Activated T-helper 1 cell treated with anti-CD3 and anti-CD28 coated beads, Interleukin-12 subunit alpha, Interleukin-12 subunit beta, Interleukin-2, Interleukin-4 antibody, amounts not matched to agents 30 ng/mL and 10 ng/mL and 1 ng/mL, durations not matched to agents 14 hours and 24 hours and 36 hours (primary cell): ENCODE measurements around the gene NLRP9. TPM values are rescaled to one million over a fixed set of nuclear protein-coding genes. Genes with fewer than 3 reads are reported as not detected.

Experiments
- DNase-seq: peaks from one replicate; pipeline ENCODE4 v3.0.0; 2021; ENCODE audit warnings: low spot score
- H3K27ac Mint-ChIP-seq: one replicate; pipeline ENCODE4 v1.8.0; 2021; ENCODE audit warnings: mild to moderate bottlenecking, mixed read lengths
- H3K27me3 Mint-ChIP-seq: one replicate; pipeline ENCODE4 v1.8.0; 2022; ENCODE audit warnings: mild to moderate bottlenecking, moderate library complexity, mixed read lengths; ENCODE audit not compliant: insufficient read depth
- H3K36me3 Mint-ChIP-seq: one replicate; pipeline ENCODE4 v1.8.0; 2021; ENCODE audit warnings: low read depth, mixed read lengths
- H3K4me1 Mint-ChIP-seq: one replicate; pipeline ENCODE4 v1.8.0; 2021; ENCODE audit warnings: low read depth, mixed read lengths
- H3K4me3 Mint-ChIP-seq: one replicate; pipeline ENCODE4 v1.8.0; 2021; ENCODE audit warnings: mild to moderate bottlenecking, moderate library complexity, mixed read lengths
- H3K9me3 Mint-ChIP-seq: one replicate; pipeline ENCODE4 v1.8.0; 2021; ENCODE audit warnings: mixed read lengths
- intact Hi-C: fragments of 100-400 bp; cut with micrococcal nuclease; formaldehyde crosslinking; loops from one replicate; pipeline ENCODE4 v1.15.1; 2024
- total RNA-seq: library from RNA; stranded (reverse); gene quantifications from 2 replicates; pipeline ENCODE4 v1.2.3, GENCODE V29; 2022

Gene NLRP9
- total RNA-seq, 1 donor from 2014 or later, result not detected

DNA sequence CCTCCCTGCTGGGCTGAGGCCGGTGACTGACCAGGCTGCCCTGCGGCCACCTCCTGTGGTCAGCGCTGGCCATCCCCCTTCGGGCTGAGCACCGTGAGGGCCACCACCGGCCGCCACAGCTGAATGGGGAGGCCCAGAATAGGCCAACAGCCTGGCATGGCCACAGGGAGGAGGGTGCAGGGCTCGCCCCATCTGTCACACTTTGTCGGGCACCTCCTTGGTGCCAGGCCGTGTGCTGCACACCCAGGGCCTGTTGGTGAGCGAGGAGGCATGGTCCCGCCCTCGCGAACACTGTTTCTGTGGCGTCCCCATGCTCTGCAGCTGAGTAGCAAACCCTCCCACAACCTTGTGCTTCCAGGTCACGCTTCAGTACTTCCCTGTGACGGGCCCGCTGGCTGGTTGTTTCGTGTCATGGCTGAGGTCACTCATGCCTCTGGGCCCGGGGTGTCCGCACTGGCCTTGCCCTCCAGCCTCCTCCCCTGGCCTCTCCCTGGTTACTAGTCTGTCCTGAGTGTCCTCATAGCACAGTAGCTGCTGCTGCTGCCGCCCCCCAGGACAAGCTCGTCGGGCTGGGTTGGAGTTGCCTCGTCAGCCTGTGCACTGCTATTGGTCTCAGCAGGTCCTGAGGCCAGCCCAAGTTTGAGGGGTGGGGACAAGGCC lies 48.0 kb downstream of the NLRP9 start:
- no peaks in the 10 kb centered on the region for H3K4me1 Mint-ChIP-seq
- H3K9me3 Mint-ChIP-seq, result no peaks in the 10 kb centered on the region
- DNase-seq, result no peak
- no peak overlapping the region for H3K27ac Mint-ChIP-seq
- H3K36me3 Mint-ChIP-seq, result peaks cover 9% of the 10 kb centered on the region
- no peaks in the 10 kb centered on the region for H3K27me3 Mint-ChIP-seq
- intact Hi-C loops, result no loop called here
- no peak overlapping the region for H3K4me3 Mint-ChIP-seq

DNA sequence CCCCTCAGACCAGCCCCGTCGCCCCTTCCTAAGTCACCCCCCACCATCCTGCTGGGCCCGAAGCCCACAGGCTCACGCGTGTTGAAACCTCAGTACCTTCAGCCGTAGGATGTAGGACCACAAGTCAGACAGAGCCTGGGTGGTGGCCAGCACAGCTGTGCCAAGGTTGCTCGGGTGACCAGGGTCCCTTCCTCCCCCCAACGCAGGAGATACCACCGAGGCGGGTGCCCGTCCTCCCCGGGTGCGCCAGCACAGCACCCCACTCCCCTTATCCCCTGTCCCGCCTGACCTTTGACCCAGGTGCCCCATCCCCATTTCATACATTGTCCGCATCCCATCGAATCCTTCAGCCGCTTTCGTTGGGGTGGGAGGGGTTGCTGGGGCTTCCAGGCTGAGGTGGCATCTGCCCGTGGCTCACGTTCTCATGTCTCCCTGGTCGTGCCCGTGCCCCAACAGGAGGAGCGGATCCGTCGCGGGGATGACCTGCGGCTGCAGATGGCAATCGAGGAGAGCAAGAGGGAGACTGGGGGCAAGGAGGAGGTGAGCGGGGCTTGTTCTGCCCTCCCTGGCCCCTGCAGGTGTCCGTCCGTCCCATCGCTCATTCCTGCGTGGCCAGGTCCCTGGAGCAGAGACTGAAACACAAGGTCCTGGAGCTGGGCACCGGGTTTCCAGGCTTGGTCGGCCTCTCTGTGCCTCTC lies 48.6 kb downstream of the NLRP9 start:
- Mint-ChIP-seq H3K4me3 (no peak overlapping the region), H3K27me3 (no peaks in the 10 kb centered on the region), H3K9me3 (no peaks in the 10 kb centered on the region), H3K4me1 (no peaks in the 10 kb centered on the region), H3K27ac (no peak overlapping the region), H3K36me3 (peaks cover 11% of the 10 kb centered on the region)
- intact Hi-C loops, result no loop called here
- DNase-seq, result no peak

DNA sequence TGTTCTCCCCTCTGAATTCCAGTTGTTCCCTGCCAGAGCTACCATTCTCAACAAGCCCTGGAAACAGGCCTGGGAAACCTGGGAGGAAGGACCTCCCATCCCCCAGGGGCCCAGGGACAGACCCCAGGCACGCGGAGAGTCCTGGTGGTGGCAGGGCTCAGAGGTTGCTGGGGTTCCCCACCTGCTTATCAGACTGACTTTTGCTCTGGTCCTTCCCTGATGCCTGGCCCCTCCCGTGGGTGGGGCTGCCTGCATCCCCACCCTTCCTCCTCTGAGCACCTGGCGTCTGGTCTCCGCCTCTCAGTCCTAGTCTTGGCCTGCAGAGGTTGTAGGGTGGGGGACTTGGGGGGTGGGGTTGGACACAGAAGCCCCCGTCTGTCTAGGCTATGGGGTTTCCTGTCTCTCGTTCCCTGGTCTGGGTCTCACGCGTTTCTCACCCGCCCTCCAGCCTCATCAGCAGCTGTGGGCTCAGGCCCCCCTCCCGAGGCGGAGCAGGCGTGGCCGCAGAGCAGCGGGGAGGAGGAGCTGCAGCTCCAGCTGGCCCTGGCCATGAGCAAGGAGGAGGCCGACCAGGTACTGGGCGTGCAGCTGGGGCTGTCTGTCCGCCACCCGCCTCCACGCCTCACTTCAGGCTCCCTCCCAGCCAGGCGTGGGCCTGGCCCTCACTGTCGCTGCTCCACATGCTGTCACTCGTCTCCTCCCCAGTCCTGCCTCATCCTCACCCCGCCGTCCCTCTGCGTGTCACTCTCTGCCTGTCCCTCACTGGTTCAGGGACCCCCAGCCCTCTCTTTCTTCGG lies 49.6 kb downstream of the NLRP9 start:
- Mint-ChIP-seq H3K4me3 (no peak overlapping the region), H3K4me1 (no peaks in the 10 kb centered on the region), H3K9me3 (no peaks in the 10 kb centered on the region), H3K36me3 (peaks cover 12% of the 10 kb centered on the region), H3K27ac (no peak overlapping the region), H3K27me3 (no peaks in the 10 kb centered on the region)
- no peak for DNase-seq
- intact Hi-C loops, result no loop called here

DNA sequence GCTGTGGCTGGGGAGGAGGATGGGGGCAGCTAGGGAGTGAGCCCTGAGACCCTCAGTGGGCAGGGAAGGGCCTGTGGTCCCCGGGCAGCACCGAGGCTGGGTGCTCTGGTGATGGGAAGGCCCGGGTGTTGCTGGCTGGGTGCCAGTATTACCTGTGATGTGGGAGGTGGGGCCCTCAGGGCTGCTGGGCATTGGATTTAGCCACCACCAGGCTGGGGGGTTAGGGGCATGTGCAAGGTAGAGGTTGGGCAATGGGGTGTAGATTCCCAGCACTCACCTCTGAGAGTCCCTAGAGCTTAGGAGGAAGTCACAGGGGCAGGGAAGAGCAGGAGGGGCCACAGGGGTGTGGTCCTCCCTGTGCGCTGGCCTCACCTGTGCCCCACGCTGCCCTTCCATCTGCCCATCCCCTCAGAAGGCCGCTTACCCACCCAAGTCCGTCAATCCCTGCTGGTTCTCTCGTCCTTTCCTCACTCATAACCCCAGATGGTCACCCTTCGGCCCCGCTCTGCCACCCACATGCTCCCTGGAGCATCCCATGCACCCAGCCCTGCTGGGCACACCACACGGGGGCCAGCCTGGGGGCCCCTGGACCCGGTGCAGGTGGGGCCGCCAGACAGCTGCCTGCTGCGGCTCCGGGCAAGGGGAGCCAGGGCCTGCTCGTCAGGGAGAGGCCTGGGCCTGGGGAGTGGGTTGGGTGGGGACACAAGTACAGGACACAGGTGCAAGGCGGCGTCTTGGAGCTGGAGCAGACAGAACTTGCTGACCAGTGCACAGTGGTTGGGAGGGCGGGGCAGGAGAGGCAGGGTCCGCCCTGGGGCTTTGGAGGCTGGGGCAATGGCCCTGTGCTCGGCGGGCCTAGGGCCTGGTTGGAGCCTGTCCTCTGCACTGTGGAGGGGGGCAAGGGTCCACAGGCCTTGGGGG lies 50.7 kb downstream of the NLRP9 start:
- Mint-ChIP-seq H3K27me3 (no peaks in the 10 kb centered on the region), H3K4me3 (no peak overlapping the region), H3K27ac (no peak overlapping the region), H3K4me1 (no peaks in the 10 kb centered on the region), H3K36me3 (peaks cover 6% of the 10 kb centered on the region), H3K9me3 (no peaks in the 10 kb centered on the region)
- no peak for DNase-seq
- intact Hi-C loops, result no loop called here

DNA sequence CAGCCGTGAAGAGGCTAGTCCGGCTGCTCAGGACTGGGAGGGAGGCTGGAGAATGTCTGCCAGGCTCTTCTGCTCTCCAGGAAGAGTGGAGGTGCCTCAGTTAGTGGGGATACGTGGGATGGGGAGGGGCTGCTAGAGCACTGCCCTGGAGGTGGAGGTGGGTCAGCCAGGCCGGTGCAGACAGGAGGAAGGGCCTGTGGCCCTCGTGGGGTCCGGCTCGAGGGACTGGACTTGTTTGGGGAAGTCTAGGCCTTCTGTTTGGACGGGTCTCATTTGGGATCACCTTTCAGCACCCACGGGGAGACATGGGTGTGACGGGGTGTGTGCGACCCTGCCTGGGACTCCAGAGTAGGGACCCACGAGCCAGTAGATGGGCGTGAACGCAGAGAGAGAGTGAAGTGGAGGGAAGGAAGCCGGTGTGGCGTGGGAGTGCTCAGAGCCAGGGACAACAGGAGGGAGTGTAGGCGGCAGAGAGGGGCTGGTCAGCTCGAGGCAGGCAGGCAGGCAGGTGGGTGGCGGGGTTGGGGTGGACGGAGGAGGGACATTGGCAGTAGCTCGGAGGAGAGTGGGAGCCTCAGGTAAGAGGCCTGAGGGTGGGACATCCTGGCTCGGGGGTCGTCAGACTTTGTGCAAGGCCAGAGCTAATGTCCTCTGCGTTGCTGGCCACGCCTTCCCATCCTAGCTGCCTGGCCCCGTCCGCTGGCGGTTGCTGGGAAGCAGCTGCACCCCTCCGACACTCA lies 51.7 kb downstream of the NLRP9 start:
- Mint-ChIP-seq H3K9me3 (no peaks in the 10 kb centered on the region), H3K27ac (no peak overlapping the region), H3K4me3 (no peak overlapping the region), H3K4me1 (no peaks in the 10 kb centered on the region), H3K36me3 (peaks cover 6% of the 10 kb centered on the region), H3K27me3 (no peaks in the 10 kb centered on the region)
- intact Hi-C loops, result no loop called here
- no peak for DNase-seq

- H3K4me1 Mint-ChIP-seq, result no peaks in the 10 kb centered on the region
- DNase-seq, result no peak
- no peaks in the 10 kb centered on the region for H3K9me3 Mint-ChIP-seq
- intact Hi-C loops, result no loop called here
- H3K27me3 Mint-ChIP-seq, result no peaks in the 10 kb centered on the region
- peaks cover 6% of the 10 kb centered on the region for H3K36me3 Mint-ChIP-seq
- H3K27ac Mint-ChIP-seq, result no peak overlapping the region
- H3K4me3 Mint-ChIP-seq, result no peak overlapping the region
These were observed 52.4 kb downstream of the NLRP9 start for GRCh38 chr19:55685776-55686175.

DNA sequence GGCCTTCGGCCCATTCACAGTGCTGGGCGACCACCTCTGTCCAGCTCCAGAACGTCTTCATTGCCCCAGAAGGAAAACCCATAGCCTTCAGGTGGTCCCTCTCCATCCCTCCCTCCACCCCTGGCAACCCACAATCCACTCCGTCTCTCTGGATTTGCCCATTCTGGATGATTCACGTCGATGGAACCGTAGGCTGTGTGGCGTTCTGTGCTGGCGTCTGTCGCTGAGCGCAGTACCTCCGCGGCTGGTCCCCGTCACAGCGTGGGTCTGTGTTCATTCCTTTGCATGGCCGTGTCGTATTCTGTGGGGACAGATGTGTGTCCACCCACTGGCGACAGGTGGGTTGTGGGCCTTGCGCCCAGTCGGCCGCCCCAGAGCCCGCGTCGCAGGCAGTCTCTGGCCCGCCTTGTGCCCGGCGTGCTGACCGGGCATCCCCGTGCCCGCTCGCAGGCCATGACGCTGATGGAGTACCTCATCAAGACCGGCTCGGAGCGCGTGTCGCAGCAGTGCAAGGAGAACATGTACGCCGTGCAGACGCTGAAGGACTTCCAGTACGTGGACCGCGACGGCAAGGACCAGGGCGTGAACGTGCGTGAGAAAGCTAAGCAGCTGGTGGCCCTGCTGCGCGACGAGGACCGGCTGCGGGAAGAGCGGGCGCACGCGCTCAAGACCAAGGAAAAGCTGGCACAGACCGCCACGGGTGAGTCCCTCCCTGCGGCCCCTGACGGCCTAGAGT lies 53.1 kb downstream of the NLRP9 start:
- Mint-ChIP-seq H3K27me3 (no peaks in the 10 kb centered on the region), H3K9me3 (no peaks in the 10 kb centered on the region), H3K27ac (no peak overlapping the region), H3K4me3 (no peak overlapping the region), H3K36me3 (peaks cover 6% of the 10 kb centered on the region), H3K4me1 (no peaks in the 10 kb centered on the region)
- DNase-seq, result no peak
- intact Hi-C loops, result no loop called here

DNA sequence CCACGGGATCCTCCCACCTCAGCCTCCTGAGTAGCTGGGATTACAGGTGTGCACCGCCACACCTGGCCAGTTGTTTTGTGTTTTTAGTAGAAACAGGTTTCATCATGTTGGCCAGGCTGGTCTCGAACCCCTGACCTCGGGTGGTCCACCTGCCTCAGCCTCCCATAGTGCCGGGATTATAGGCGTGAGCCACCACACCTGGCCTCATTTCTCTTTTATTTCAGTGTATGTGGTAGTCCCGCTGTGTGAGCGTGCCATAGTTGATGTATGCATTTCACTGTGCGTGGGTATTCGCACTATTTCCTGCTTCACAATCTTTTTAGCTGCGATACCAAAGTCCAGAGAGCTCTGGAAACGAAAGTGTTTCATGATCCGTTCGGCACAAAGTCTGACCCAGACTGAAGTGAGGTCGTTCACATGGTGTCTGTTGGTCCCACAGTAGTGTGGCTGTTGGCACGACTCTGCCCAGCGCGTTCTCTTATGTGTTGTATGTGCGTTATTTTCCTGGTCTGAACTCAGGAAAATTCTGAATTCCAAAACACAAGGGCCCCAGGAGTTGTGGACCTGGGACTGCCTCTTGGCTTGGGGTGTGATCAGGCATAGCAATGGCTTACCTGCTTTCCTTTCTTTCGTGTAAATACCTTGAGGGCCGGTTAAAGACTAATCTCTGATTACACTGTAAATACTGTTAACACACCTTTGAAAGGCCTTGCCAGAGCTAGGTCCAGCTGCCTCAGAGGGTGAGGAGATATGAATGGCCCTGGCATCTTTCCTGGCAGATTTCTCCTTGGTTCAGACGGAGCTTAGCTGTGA lies 54.5 kb downstream of the NLRP9 start:
- intact Hi-C loops, result no loop called here
- no peak for DNase-seq
- H3K4me1 Mint-ChIP-seq, result peaks cover 6% of the 10 kb centered on the region
- no peak overlapping the region for H3K4me3 Mint-ChIP-seq
- H3K27me3 Mint-ChIP-seq, result no peaks in the 10 kb centered on the region
- peaks cover 16% of the 10 kb centered on the region for H3K36me3 Mint-ChIP-seq
- H3K9me3 Mint-ChIP-seq, result no peaks in the 10 kb centered on the region
- no peak overlapping the region for H3K27ac Mint-ChIP-seq

- Mint-ChIP-seq H3K9me3 (no peaks in the 10 kb centered on the region), H3K27me3 (no peaks in the 10 kb centered on the region), H3K27ac (no peak overlapping the region), H3K4me1 (peaks cover 23% of the 10 kb centered on the region), H3K36me3 (peaks cover 29% of the 10 kb centered on the region), H3K4me3 (no peak overlapping the region)
- no peak for DNase-seq
- intact Hi-C loops, result no loop called here
These were observed 56.8 kb downstream of the NLRP9 start for GRCh38 chr19:55681131-55682092.

GRCh38 chr19:55680339-55681130 lies 57.7 kb downstream of the NLRP9 start:
- H3K27me3 Mint-ChIP-seq, result no peaks in the 10 kb centered on the region
- H3K4me3 Mint-ChIP-seq, result no peak overlapping the region
- no peak for DNase-seq
- intact Hi-C loops, result no loop called here
- no peak overlapping the region for H3K27ac Mint-ChIP-seq
- H3K4me1 Mint-ChIP-seq, result peaks cover 32% of the 10 kb centered on the region
- no peaks in the 10 kb centered on the region for H3K9me3 Mint-ChIP-seq
- peaks cover 31% of the 10 kb centered on the region for H3K36me3 Mint-ChIP-seq
